ENCODE data around the gene SYCP2.

DNA sequence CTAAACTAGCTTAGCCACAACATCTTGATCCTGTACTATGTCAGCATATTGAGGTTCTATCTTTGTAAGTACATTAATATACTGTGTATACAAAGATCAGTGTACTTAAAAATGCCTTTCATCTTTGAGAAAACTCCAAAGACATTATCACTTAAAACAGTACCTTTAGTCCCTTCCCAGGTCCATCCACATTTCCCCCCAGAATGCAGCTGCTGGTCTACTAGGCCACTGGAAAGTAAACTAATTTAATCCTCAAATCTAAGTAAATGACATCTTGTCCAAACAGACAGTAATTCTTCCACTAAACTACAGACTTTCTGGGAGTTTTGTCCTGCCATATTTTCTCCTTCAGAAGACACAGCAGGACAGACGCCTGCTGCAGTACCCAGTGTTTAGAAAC, 68.7 kb downstream of the SYCP2 start:
- TF ChIP-seq, protein P1, sequence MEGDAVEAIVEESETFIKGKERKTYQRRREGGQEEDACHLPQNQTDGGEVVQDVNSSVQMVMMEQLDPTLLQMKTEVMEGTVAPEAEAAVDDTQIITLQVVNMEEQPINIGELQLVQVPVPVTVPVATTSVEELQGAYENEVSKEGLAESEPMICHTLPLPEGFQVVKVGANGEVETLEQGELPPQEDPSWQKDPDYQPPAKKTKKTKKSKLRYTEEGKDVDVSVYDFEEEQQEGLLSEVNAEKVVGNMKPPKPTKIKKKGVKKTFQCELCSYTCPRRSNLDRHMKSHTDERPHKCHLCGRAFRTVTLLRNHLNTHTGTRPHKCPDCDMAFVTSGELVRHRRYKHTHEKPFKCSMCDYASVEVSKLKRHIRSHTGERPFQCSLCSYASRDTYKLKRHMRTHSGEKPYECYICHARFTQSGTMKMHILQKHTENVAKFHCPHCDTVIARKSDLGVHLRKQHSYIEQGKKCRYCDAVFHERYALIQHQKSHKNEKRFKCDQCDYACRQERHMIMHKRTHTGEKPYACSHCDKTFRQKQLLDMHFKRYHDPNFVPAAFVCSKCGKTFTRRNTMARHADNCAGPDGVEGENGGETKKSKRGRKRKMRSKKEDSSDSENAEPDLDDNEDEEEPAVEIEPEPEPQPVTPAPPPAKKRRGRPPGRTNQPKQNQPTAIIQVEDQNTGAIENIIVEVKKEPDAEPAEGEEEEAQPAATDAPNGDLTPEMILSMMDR (optimal IDR thresholded peaks at IDR 0.05 in 1 of 3, IDR thresholded peaks at IDR 0.05 in 1 of 3, conservative IDR thresholded peaks at IDR 0.05 in 1 of 3; ENCODE audit: extremely low read depth in 1 of 3, insufficient read depth in 2 of 3, low read length in 3 of 3): no peak
- TF ChIP-seq EZH2 (IDR thresholded peaks at IDR 0.05; ENCODE audit: low read length): no peak

Measured in keratinocyte (primary cell).